ENCODE results near the gene KYNU. TPM values are rescaled to one million over a fixed set of nuclear protein-coding genes. Genes with fewer than 3 reads are reported as not detected.

Gene KYNU
- total and polyA plus RNA-seq, 2 donors (not counting 1 experiment from before 2014, with no cell fraction given), result 0.26 to 4.6 TPM

- no peaks in the 10 kb centered on the region for H3K27me3 ChIP-seq (ENCODE audit: control insufficient read depth, insufficient read depth, low read length)
- peak in 1 of 2 donors; percentile 36 for DNase-seq (ENCODE audit: low read depth in 2 of 2)
- no peaks in the 10 kb centered on the region for H3K79me2 ChIP-seq (ENCODE audit: control insufficient read depth, insufficient read depth, low read length)
- TF ChIP-seq EZH2 (IDR thresholded peaks at IDR 0.05; ENCODE audit: low read length, missing control alignments), result no peak
- TF ChIP-seq, protein P1, sequence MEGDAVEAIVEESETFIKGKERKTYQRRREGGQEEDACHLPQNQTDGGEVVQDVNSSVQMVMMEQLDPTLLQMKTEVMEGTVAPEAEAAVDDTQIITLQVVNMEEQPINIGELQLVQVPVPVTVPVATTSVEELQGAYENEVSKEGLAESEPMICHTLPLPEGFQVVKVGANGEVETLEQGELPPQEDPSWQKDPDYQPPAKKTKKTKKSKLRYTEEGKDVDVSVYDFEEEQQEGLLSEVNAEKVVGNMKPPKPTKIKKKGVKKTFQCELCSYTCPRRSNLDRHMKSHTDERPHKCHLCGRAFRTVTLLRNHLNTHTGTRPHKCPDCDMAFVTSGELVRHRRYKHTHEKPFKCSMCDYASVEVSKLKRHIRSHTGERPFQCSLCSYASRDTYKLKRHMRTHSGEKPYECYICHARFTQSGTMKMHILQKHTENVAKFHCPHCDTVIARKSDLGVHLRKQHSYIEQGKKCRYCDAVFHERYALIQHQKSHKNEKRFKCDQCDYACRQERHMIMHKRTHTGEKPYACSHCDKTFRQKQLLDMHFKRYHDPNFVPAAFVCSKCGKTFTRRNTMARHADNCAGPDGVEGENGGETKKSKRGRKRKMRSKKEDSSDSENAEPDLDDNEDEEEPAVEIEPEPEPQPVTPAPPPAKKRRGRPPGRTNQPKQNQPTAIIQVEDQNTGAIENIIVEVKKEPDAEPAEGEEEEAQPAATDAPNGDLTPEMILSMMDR (conservative IDR thresholded peaks at IDR 0.05 in 1 of 2, IDR thresholded peaks at IDR 0.05 in 1 of 2; ENCODE audit: low read depth in 1 of 2, low read length in 2 of 2), result no peak
- H3K27ac ChIP-seq (ENCODE audit: insufficient read depth, low read length), result no peak overlapping the region
- no peaks in the 10 kb centered on the region for H4K20me1 ChIP-seq (ENCODE audit: control insufficient read depth, extremely low read depth, insufficient read depth, low read length)
- H2AFZ ChIP-seq (ENCODE audit: low read length), result no peak overlapping the region
- no peak overlapping the region for H3K4me3 ChIP-seq (replicated peaks in 1 of 4; ENCODE audit: control extremely low read depth in 1 of 4, insufficient read depth in 1 of 4, low read depth in 3 of 4, low read length in 4 of 4)
- H3K4me2 ChIP-seq (ENCODE audit: extremely low read depth, insufficient read depth, low read length), result no peak overlapping the region
- no peaks in the 10 kb centered on the region for H3K9me3 ChIP-seq (ENCODE audit: control insufficient read depth, insufficient read depth, low read depth, low read length)
- H3K4me1 ChIP-seq (ENCODE audit: control insufficient read depth, extremely low read depth, insufficient read depth, low read length), result no peaks in the 10 kb centered on the region
- no peaks in the 10 kb centered on the region for H3K36me3 ChIP-seq (ENCODE audit: control insufficient read depth, insufficient read depth, low read length)
- H3K9ac ChIP-seq (ENCODE audit: insufficient read depth, low read length), result no peak overlapping the region
These were observed 96.4 kb downstream of the KYNU start for GRCh38 chr2:142973822-142974207.

DNA sequence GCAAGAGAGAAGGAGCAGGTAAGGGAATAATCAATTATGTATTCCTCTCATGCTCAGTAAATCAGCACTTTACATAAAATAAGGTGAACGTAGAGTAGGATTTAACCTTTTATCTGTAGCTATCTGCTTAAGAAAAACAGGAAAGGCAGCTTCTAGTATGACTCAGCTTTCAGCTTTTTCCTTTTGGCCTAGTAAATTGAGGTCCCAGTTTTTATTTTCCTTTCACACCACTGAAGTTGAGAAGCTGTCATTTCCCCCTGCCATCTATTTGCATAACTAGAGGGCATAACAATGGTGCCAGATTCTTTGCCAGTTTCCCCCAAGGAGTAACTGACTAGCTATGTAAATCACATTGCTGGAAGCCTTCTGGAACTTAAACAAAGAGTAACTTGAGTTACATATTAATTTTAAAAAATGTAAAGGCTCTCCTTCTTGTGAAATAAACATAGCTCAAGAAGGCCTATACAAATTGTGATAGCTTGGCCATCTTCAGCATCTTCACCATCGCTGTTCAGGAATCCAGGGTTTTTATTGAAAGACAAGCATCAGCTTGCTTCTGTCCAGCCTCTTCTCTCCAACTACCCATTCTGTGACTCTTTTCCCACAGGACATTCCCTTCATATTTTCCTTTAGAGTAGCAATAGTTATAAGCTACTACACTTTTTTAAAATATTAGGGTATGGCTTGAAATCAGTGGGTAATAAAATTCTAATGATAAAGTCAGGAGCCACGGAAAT lies 97.0 kb downstream of the KYNU start:
- Histone ChIP-seq H3K36me3 (ENCODE audit: control insufficient read depth, insufficient read depth, low read length) (no peaks in the 10 kb centered on the region), H3K4me1 (ENCODE audit: control insufficient read depth, extremely low read depth, insufficient read depth, low read length) (no peaks in the 10 kb centered on the region), H3K4me3 (replicated peaks in 1 of 4; ENCODE audit: control extremely low read depth in 1 of 4, insufficient read depth in 1 of 4, low read depth in 3 of 4, low read length in 4 of 4) (no peak overlapping the region), H3K27me3 (ENCODE audit: control insufficient read depth, insufficient read depth, low read length) (no peaks in the 10 kb centered on the region), H3K79me2 (ENCODE audit: control insufficient read depth, insufficient read depth, low read length) (no peaks in the 10 kb centered on the region), H3K4me2 (ENCODE audit: extremely low read depth, insufficient read depth, low read length) (no peak overlapping the region), H4K20me1 (ENCODE audit: control insufficient read depth, extremely low read depth, insufficient read depth, low read length) (no peaks in the 10 kb centered on the region), H3K9ac (ENCODE audit: insufficient read depth, low read length) (no peak overlapping the region), H3K27ac (ENCODE audit: insufficient read depth, low read length) (no peak overlapping the region), H3K9me3 (ENCODE audit: control insufficient read depth, insufficient read depth, low read depth, low read length) (no peaks in the 10 kb centered on the region), H2AFZ (ENCODE audit: low read length) (no peak overlapping the region)
- no peak for TF ChIP-seq EZH2 (IDR thresholded peaks at IDR 0.05; ENCODE audit: low read length, missing control alignments)
- TF ChIP-seq, protein P1 (conservative IDR thresholded peaks at IDR 0.05 in 1 of 2, IDR thresholded peaks at IDR 0.05 in 1 of 2; ENCODE audit: low read depth in 1 of 2, low read length in 2 of 2), result no peak
- DNase-seq (ENCODE audit: low read depth in 2 of 2), result peak; percentile 37 to 54

GRCh38 chr2:142975239-142975638 lies 97.8 kb downstream of the KYNU start:
- DNase-seq (ENCODE audit: low read depth in 2 of 2), result no peak
- H3K36me3 ChIP-seq (ENCODE audit: control insufficient read depth, insufficient read depth, low read length), result no peaks in the 10 kb centered on the region
- no peak overlapping the region for H2AFZ ChIP-seq (ENCODE audit: low read length)
- no peak overlapping the region for H3K9ac ChIP-seq (ENCODE audit: insufficient read depth, low read length)
- H4K20me1 ChIP-seq (ENCODE audit: control insufficient read depth, extremely low read depth, insufficient read depth, low read length), result no peaks in the 10 kb centered on the region
- no peak overlapping the region for H3K4me3 ChIP-seq (replicated peaks in 1 of 4; ENCODE audit: control extremely low read depth in 1 of 4, insufficient read depth in 1 of 4, low read depth in 3 of 4, low read length in 4 of 4)
- no peaks in the 10 kb centered on the region for H3K27me3 ChIP-seq (ENCODE audit: control insufficient read depth, insufficient read depth, low read length)
- H3K4me1 ChIP-seq (ENCODE audit: control insufficient read depth, extremely low read depth, insufficient read depth, low read length), result no peaks in the 10 kb centered on the region
- no peak overlapping the region for H3K27ac ChIP-seq (ENCODE audit: insufficient read depth, low read length)
- no peak for TF ChIP-seq EZH2 (IDR thresholded peaks at IDR 0.05; ENCODE audit: low read length, missing control alignments)
- TF ChIP-seq, protein P1 (conservative IDR thresholded peaks at IDR 0.05 in 1 of 2, IDR thresholded peaks at IDR 0.05 in 1 of 2; ENCODE audit: low read depth in 1 of 2, low read length in 2 of 2), result no peak
- no peaks in the 10 kb centered on the region for H3K9me3 ChIP-seq (ENCODE audit: control insufficient read depth, insufficient read depth, low read depth, low read length)
- H3K4me2 ChIP-seq (ENCODE audit: extremely low read depth, insufficient read depth, low read length), result no peak overlapping the region
- no peaks in the 10 kb centered on the region for H3K79me2 ChIP-seq (ENCODE audit: control insufficient read depth, insufficient read depth, low read length)

Data from fibroblast of lung (primary cell).